Caco-2 (cell line): ENCODE data around the gene TRAPPC14. TPM values are rescaled to one million over a fixed set of nuclear protein-coding genes. Genes with fewer than 3 reads are reported as not detected.

Experiments
- BruUV-seq: library from RNA; stranded (reverse); fragments of 400-500 nt; replicated peaks from 2 replicates; lab custom pipeline; 2021; lab: Mats Ljungman, UMichigan
- CTCF ChIA-PET: fragments of 300-600 bp; sonication (Branson Sonifier 250); formaldehyde crosslinking; loops from one replicate; lab custom pipeline; 2022; ENCODE audit warnings: antibody characterized with exemption; lab: Charles Lee
- POLR2A ChIA-PET: fragments of 300-600 bp; sonication (Branson Sonifier 250); formaldehyde crosslinking; loops from one replicate; lab custom pipeline; 2022; ENCODE audit warnings: antibody characterized with exemption; lab: Charles Lee
- DNase-seq, 2 experiments: peaks; one replicate each; pipeline versions ENCODE4 v3.0.0 to v3.0.0-alpha.2; 2020 to 2022
- H3K27me3 ChIP-seq: replicated peaks from 2 replicates; pipeline ENCODE4 v1.6.0; 2011; ENCODE audit warnings: low read length; ENCODE audit not compliant: control insufficient read depth, insufficient read depth
- H3K36me3 ChIP-seq: 2 replicates; pipeline ENCODE4 v1.5.1; 2011; ENCODE audit warnings: low read length; ENCODE audit not compliant: control insufficient read depth, insufficient read depth
- H3K4me1 ChIP-seq: fragments of 250-450 bp; sonication (Bioruptor Pico); 2 replicates; pipeline ENCODE4 v1.5.1; 2020; ENCODE audit warnings: mild to moderate bottlenecking
- H3K4me3 ChIP-seq: 2 replicates; pipeline ENCODE4 v1.5.1; 2011; ENCODE audit warnings: low read depth, mild to moderate bottlenecking, control low read depth, low read length
- H3K9me3 ChIP-seq: fragments of 250-450 bp; sonication (Bioruptor Pico); 2 replicates; pipeline ENCODE4 v1.5.1; 2020; ENCODE audit warnings: mild to moderate bottlenecking, moderate library complexity
- H3K27ac Mint-ChIP-seq: one replicate; pipeline ENCODE4 v1.8.0; 2022; ENCODE audit warnings: mixed read lengths; ENCODE audit not compliant: unreplicated experiment
- H3K27me3 Mint-ChIP-seq: one replicate; pipeline ENCODE4 v1.8.0; 2022; ENCODE audit warnings: mixed read lengths; ENCODE audit not compliant: insufficient read depth, unreplicated experiment
- H3K36me3 Mint-ChIP-seq: one replicate; pipeline ENCODE4 v1.8.0; 2022; ENCODE audit warnings: mild to moderate bottlenecking, mixed read lengths; ENCODE audit not compliant: insufficient read depth, unreplicated experiment
- H3K4me1 Mint-ChIP-seq: one replicate; pipeline ENCODE4 v1.8.0; 2022; ENCODE audit warnings: low read depth, mixed read lengths; ENCODE audit not compliant: unreplicated experiment
- H3K4me3 Mint-ChIP-seq: one replicate; pipeline ENCODE4 v1.8.0; 2022; ENCODE audit warnings: mild to moderate bottlenecking, moderate library complexity, mixed read lengths; ENCODE audit not compliant: unreplicated experiment
- H3K9me3 Mint-ChIP-seq: one replicate; pipeline ENCODE4 v1.8.0; 2022; ENCODE audit warnings: mixed read lengths; ENCODE audit not compliant: unreplicated experiment
- CTCF ChIP-seq, 2 experiments: fragments of 200-600 bp in 1 of 2; IDR thresholded peaks; 1 replicate in 1 of 2; 2 replicates in 1 of 2; pipeline versions ENCODE4 v1.5.1 to v1.8.0; 2011 to 2022; ENCODE audit warnings: antibody characterized with exemption in 1 of 2, control low read depth in 1 of 2, inconsistent platforms in 1 of 2, low read depth in 1 of 2, low read length in 1 of 2, mild to moderate bottlenecking in 1 of 2, moderate library complexity in 1 of 2; ENCODE audit not compliant: insufficient read depth in 1 of 2, severe bottlenecking in 1 of 2, unreplicated experiment in 1 of 2
- intact Hi-C: fragments of 100-400 bp; cut with micrococcal nuclease; formaldehyde crosslinking; loops from one replicate; pipeline ENCODE4 v1.10.0; 2022; ENCODE audit not compliant: unreplicated experiment
- microRNA-seq: library from miRNA; unstranded; fragments of <30 nt; microRNA quantifications from one replicate; pipeline ENCODE4 v1.2.0, GENCODE V29; 2022
- total RNA-seq: library from RNA; stranded (reverse); gene quantifications from 2 replicates; pipeline ENCODE4 v1.2.3, GENCODE V29; 2022

TRAPPC14 gene
- total RNA-seq, 1 experiment from 2014 or later, result 23.2 TPM

GRCh38 chr7:100105534-100105933, 53.0 kb downstream of the TRAPPC14 start:
- no peak for DNase-seq
- Histone ChIP-seq H3K36me3 (peaks cover 4% of the 10 kb centered on the region), H3K4me1 (peaks cover 5% of the 10 kb centered on the region; the same call in 1 of the 2 replicates), H3K27me3 (no peaks in the 10 kb centered on the region), H3K9me3 (no peaks in the 10 kb centered on the region), H3K4me3 (no peak overlapping the region)
- Mint-ChIP-seq H3K9me3 (no peaks in the 10 kb centered on the region), H3K4me1 (no peaks in the 10 kb centered on the region), H3K36me3 (peaks cover 76% of the 10 kb centered on the region), H3K27ac (no peak overlapping the region), H3K27me3 (no peaks in the 10 kb centered on the region), H3K4me3 (no peak overlapping the region)
- intact Hi-C loops, result no loop called here
- no TSS peak for BruUV-seq
- TF ChIP-seq CTCF (IDR thresholded peaks at IDR 0.05; ENCODE audit: insufficient read depth in 1 of 2, low read depth in 1 of 2, low read length in 1 of 2, severe bottlenecking in 1 of 2, unreplicated experiment in 1 of 2), result no peak
- ChIA-PET POLR2A (no interaction called here), CTCF (interaction anchor here (0.6 kb wide), 1 partner anchor 13 kb away, joined by 3 read pairs; no protein-coding TSS in a partner anchor)

Small RNA genes lying within 50 kb of the gene (microRNA-seq; reads per million reads assigned to microRNA genes)
- not detected for gene MIR4658

Other genes starting within 250 kb of the TRAPPC14 start
- 22.5 and 25.6 TPM in 2 replicates for gene TRIM4, start 239.2 kb downstream of the TRAPPC14 start, total RNA-seq
- 0.27 TPM in 1 of 2 replicates, not detected in the other for gene GJC3, start 229.1 kb downstream of the TRAPPC14 start, total RNA-seq
- not detected in 2 replicates for gene AZGP1, start 182.7 kb downstream of the TRAPPC14 start, total RNA-seq
- 44.8 and 47.5 TPM in 2 replicates for gene ZKSCAN1, start 143.1 kb downstream of the TRAPPC14 start, total RNA-seq
- gene ZSCAN21, start 108.9 kb downstream of the TRAPPC14 start, total RNA-seq, result 15.2 and 16.7 TPM in 2 replicates
- gene ZNF3, start 77.0 kb downstream of the TRAPPC14 start, total RNA-seq, result 37.8 and 41.1 TPM in 2 replicates
- 142 and 150 TPM in 2 replicates for gene COPS6, start 69.8 kb downstream of the TRAPPC14 start, total RNA-seq
- gene MCM7, start 57.3 kb downstream of the TRAPPC14 start, total RNA-seq, result 227 and 240 TPM in 2 replicates
- 14.9 and 16.2 TPM in 2 replicates for gene AP4M1, start 57.1 kb downstream of the TRAPPC14 start, total RNA-seq
- 81.1 and 81.2 TPM in 2 replicates for gene TAF6, start 39.4 kb downstream of the TRAPPC14 start, total RNA-seq
- 8.8 and 10.1 TPM in 2 replicates for gene CNPY4, start 39.1 kb downstream of the TRAPPC14 start, total RNA-seq
- 3.2 and 3.7 TPM in 2 replicates for gene MBLAC1, start 31.8 kb downstream of the TRAPPC14 start, total RNA-seq
- gene LAMTOR4, start 9.8 kb downstream of the TRAPPC14 start, total RNA-seq, result 107 and 110 TPM in 2 replicates
- 0.56 and 0.88 TPM in 2 replicates for gene GAL3ST4, start 9.9 kb upstream of the TRAPPC14 start, total RNA-seq
- gene GPC2, start 18.7 kb upstream of the TRAPPC14 start, total RNA-seq, result 5.0 and 9.7 TPM in 2 replicates
- gene STAG3, start 19.2 kb upstream of the TRAPPC14 start, total RNA-seq, result 1.3 TPM in 2 replicates
- gene PVRIG, start 61.2 kb upstream of the TRAPPC14 start, total RNA-seq, result not detected in 2 replicates
- not detected in 2 replicates for gene SPDYE3, start 149.0 kb upstream of the TRAPPC14 start, total RNA-seq
- 53.4 and 58.9 TPM in 2 replicates for gene PILRB, start 199.4 kb upstream of the TRAPPC14 start, total RNA-seq
- gene PILRA, start 214.8 kb upstream of the TRAPPC14 start, total RNA-seq, result 0.68 TPM in 1 of 2 replicates, not detected in the other